ENCODE measurements around the gene ODF4.
"Not testable (repeated sequence)": the region's sequence is repeated elsewhere in the genome, so short reads cannot be mapped to it uniquely, and the experiment has no call there.

Gene ODF4

DNA sequence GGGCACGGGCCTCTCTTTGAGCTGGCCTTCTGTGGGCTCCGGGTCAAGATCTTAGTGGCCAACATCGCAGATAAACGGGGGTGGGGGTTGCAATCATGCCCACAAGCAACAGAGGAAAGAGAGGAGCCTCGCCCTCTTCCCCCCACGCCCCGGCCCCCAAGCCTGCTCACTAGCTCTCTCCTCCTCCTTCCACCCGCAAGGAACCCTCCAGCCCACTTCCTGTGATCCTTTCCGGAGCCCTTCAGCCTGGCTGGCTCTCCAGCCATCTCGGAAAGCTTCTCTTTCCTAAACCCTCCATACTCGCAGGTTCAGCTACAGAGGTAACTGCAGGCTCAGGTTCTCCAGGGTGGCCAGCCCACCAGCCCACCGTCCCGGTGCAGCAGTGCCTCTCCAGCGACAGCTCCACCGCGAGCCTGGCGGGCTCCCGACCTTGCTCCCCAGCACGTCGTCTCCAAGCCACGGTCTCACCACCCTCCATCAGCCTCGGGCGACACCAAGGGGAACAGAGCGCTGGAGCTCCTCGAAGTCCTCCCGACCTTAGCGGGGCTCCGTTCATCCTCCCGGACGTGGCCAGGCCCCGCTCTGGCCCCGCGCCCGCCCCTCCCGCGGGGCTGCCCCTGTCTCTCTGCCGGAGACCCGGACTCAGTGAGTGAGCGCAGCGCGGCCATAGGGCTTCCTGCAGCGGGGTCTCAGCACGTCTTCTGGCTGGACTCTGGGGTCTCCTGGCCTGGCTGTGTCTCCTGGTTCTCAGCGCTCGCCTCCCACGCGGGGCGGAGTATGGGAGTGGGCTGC, 12.9 kb upstream of the ODF4 start:
- DNase-seq (ENCODE audit: low spot score), result no peak

- DNase-seq (ENCODE audit: low spot score), result no peak
Observed at GRCh38 chr17:8327303-8327649, 12.4 kb upstream of the ODF4 start.

DNA sequence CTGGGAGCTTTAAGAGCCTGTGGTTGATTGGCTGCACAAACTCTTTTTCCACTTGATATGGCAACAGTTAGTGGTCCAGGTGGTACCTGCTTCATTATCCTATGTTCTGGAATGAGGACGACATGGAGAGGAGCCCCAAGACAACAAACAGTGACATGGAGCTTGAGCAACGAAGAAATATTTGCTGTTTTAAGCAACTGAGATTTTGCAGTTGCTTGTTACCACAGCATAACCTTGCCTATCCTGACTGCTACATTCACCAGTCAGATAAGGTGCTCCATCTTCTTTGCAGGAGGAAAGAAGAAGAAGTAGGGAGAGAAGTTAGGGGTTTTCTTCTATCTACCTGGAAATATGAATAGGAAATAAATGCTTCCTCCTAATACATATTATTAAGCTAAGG, 7.5 kb upstream of the ODF4 start:
- no peak for DNase-seq (ENCODE audit: low spot score)

- DNase-seq (ENCODE audit: low spot score), result no peak
Observed at GRCh38 chr17:8332688-8333087, 7.0 kb upstream of the ODF4 start.

- DNase-seq (ENCODE audit: low spot score), result no peak
Observed at GRCh38 chr17:8333281-8333680, 6.4 kb upstream of the ODF4 start.

DNA sequence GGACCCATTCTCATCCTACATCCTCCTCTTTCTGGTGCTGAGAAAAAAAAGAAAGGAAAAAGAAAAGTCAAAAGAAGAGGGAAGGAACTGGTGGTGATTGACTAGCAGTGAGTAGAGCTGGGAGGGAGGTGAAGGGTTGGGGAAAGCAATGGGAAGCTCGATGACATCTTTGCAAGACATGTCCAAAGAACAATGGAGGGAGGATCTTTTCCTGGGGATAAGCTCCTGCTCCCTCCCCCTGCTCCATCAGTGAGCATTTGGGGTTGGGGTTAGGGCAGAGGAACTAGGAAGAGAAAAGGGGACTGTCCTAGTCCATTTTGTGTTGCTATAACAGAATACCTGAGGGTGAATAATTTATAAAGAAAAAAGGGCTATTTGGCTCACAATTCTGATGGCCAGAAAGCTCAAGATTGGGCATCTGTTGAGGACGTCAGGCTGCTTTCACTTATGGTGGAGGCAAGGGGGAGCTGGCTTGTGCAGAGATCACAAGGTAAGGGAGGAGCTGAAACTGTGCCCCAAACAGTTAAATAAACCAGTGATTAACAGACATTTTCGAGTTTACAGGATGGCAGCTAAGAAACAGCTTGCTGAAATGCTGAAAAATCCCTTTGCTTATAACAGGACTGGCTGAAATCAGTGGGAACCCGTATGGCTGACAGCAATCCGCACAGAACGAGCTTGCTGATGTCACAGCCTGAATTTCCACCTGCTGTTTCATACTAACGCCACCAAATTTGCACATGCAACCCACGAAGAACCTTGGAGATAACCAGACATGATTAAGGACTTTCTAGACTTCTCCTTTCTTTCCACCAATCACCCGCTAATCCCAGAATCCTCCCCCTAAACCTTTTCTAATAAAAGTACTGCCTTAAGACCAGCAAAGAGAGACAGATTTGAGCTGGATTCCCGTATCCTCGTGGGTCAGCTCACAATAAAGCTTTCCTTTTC, 1.6 kb upstream of the ODF4 start:
- no peak for DNase-seq (ENCODE audit: low spot score)

GRCh38 chr17:8338753-8339140, 893 bp upstream of the ODF4 start:
- DNase-seq (ENCODE audit: low spot score), result no peak

DNA sequence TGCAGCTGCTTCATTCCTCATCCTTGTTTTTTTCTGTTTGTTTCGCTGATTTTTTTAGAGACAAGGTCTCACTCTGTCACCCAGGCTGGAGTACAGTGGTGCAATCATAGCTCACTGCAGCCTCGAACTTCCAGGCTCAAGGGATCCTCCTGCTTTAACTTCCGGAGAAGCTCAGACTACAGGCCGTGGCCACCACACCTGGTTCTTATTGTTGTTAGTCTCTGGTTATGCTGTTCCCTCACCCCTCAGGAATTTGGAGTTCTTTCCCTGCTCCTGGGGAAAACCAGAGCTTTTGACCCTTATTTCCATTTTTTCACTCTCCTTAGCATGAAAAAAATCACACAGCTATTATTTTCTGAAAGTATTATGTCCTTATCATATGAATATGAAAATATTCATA, 1.8 kb downstream of the ODF4 start:
- no peak for DNase-seq (ENCODE audit: low spot score)

DNA sequence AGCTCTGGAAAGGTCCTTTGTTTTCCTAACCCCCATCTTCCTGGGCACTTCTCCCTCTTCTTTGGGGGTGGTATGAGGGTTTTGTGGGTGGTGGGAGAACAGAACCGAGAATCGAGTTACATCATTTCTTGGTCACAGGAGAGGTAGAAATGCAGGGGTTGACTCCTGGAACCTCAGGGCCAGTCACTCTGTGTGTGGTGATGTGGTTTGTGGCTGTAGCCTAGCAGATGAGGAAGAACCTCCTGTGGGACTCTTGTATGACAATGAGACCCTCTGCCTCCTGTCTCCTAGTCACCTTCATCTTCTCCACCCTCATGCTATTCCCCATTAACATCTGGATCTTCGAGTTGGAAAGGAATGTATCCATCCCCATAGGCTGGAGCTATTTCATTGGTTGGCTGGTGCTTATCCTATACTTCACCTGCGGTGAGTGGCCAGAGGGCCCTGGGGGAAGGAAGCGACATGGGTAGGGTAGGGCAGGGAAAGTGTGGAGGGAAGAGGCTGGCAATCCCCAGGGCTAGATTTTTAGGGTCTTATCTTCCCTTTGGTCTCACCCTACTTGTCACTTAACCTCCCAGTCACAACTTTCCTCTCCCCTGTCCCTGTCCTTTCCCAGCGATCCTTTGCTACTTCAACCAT, 5.5 kb downstream of the ODF4 start:
- no peak for DNase-seq (ENCODE audit: low spot score)

DNA sequence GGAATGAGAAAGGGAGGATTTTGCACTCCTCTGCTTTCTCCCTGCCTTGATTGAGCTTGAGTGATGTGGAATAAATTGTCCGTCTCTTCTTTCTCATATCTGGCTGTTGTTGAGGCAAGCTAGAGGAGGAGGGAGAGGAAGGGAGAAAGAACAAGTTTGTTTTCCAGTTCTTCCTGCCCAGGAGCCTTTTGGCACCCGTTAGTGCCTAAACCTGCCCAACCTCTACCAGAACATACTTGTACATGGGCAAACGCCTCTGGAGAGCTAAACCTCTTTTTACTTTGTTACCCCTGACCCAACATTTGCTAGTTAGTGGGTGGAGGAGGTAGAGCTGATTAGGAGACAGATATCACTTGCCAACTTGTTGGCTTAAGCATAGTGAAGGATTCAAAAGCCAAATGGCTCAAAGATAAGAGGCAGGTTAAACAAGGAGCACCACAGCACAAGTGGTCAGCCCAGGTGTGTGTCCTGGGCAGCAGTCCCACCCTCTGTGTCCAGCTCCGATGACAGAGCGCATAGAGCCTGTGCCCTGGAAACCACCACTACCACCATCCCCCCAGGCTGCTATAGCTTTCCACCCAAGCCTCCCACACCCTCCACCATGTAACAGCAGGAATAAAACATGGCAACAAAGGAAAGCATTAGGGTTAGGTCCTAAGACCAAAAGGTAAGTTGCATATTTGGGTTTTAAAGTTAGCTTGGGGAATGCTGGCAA, 6.5 kb downstream of the ODF4 start:
- no peak for DNase-seq (ENCODE audit: low spot score)

GRCh38 chr17:8347001-8347400, 7.4 kb downstream of the ODF4 start:
- not testable (repeated sequence) for DNase-seq (ENCODE audit: low spot score)

DNA sequence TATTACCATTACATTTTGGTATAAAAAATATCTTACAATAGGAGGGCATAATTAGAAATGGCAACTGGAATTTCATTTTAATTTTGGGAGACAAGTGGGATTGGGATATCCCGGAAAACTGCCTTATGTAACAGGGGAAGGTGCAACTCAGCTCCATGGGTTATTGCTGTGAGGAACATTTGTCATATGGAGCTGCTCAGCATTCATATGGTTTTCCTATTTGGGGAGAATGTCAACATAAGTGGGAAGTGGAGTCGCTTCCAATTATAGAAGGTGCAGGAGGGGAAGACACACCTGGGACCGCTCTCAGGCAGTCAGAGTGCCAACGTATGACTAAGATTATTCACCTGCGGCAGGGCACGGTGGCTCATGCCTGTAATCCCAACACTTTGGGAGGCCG, 10.7 kb downstream of the ODF4 start:
- DNase-seq (ENCODE audit: low spot score), result no peak

DNA sequence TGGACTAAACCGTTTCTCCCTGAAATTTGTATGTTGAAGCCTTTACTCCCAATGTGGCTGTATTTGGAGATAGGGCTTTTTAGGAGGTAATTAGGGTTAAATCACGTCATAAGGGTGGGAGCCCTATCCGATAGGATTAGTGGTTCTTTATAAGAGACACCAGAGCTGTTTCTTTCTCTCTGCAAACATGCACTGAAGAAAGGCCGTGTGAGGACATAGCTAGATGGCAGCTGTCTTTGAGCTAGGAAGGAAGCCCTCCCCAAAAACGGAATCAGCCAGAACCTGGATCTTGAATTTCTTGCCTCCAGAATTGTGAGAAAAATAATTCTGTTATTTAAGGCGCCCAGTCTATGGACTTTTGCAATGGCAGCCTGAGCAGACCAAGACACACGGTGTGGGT, 14.1 kb downstream of the ODF4 start:
- no peak for DNase-seq (ENCODE audit: low spot score)

DNA sequence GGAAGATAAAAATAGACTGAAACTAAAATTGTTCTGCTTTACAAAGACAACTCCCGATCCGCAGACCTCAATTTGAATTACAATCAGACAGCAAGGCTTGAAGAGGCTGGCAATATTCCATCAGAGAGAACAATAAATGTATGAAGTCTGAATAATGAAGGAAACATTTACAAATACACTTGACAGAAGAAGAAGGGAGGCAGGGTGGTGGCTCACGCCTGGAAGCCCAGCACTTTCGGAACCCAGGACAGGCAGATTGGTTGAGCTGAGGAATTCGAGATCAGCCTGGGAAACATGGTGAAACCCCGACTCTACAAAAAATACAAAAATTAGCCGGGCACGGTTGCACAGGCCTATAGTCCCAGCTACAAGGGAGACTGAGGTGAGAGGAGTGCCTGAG, 14.6 kb downstream of the ODF4 start:
- DNase-seq (ENCODE audit: low spot score), result no peak

- DNase-seq (ENCODE audit: low spot score), result no peak
Observed at GRCh38 chr17:8357910-8358309, 18.3 kb downstream of the ODF4 start.

- DNase-seq (ENCODE audit: low spot score), result no peak
Observed at GRCh38 chr17:8359769-8360168, 20.1 kb downstream of the ODF4 start.

- DNase-seq (ENCODE audit: low spot score), result no peak
Observed at GRCh38 chr17:8360260-8360659, 20.6 kb downstream of the ODF4 start.

DNA sequence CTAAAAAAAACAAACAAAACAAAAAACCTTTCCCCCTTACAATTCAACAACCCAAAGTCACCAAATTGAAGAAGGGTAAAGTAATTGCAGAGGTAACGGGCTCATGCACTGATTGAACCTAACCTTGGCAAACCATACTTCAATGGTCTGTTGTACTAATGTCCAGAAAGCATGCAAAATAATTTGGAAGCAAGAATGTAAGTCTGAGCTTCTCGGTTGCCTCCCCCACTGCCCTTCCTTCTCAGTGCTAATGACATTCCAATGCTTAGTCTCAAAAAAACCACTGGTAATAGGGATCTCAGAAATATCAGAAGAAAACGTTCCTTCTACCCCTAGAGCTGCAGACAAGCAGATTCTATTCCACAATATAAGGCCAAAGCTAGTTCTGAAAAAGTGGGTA, 21.1 kb downstream of the ODF4 start:
- DNase-seq (ENCODE audit: low spot score), result no peak

GRCh38 chr17:8362651-8363332, 23.2 kb downstream of the ODF4 start:
- no peak for DNase-seq (ENCODE audit: low spot score)

- DNase-seq (ENCODE audit: low spot score), result no peak
Observed at GRCh38 chr17:8365143-8365542, 25.5 kb downstream of the ODF4 start.

- DNase-seq (ENCODE audit: low spot score), result no peak
Observed at GRCh38 chr17:8366231-8366630, 26.6 kb downstream of the ODF4 start.

- no peak for DNase-seq (ENCODE audit: low spot score)
Observed at GRCh38 chr17:8368193-8368592, 28.6 kb downstream of the ODF4 start.
